ENCODE data around the gene FHL2.

FHL2 gene

DNA sequence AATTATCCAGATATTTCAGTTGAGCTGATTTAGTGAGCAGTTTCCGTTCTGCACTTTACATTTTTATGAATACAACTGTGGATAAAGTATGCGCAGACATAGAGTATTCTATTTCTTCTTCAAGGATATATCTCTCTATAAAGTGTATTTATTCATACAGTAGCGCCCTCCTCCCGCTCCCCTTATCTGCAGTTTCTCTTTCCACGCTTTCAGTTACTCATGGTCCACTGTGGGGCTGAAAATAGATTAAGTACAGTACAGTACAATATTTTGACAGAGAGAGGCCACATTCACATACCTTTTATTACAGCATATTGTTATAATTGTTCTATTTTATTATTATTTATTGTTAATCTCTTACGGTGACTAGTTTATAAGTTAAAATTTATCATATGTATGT lies 19.7 kb upstream of the FHL2 start:
- no peak for DNase-seq

DNA sequence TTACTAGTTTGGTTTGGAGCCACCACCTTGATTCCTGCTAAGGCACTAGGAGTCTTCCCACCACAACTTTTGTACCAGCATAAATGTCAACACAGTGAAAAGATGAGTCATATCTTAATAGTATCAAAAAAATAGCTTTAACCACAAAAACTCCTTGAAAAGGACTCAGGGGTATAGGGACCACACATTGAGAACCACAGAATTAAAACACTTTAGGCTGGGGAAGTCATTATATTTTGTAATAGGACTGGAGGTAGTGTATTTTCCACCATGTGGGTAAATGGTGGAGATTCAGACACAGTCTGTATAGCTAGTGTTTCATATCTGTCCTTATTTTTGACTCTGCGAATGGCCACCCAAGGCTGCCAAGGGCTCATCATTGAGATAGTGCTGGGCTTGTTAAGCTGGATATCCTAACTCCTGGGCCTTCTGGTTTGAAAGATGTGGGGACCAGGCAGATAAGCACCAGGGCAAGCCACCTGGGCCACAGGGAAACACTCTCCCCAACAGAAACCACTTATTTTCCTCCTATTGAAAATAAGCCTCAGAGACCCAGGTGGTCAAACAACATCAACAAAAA lies 19.1 kb upstream of the FHL2 start:
- DNase-seq, result no peak

DNA sequence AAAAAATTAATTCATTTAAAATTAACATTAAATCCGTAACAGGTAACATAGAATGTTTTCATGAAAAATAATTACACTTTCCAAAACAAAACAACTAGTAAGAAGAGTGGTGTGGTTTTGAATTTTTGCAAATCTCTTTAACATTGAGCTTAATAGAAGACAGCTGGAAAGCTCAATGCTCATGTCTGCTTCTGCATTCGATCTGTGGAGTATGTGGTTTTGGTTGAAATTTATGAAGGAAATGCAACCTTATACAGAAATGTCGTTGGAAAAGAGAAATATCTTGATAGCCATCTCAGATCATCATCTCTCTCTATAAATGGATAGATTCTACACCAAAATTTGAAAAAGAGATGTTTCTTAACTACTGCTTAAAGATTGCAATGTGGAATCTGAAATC lies 17.3 kb upstream of the FHL2 start:
- no peak for DNase-seq

DNA sequence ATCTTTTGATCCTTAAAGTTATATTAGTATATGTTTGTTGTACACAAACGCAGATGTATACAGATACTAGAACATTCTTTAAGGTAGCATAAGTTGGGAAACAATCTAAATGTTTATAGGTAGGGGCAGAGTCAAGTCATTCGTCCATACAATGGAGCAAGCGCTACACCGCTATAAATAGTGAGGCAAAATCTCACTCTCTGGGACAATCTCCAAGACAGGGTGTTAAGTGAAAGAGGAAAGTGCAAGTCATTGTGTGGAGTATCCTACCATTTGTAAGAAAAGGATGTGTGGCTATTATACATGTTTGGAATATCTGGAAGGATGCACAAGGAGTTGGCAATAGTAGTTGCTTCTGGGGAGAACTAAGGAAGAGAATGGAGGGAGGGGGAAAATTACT lies 16.2 kb upstream of the FHL2 start:
- no peak for DNase-seq

DNA sequence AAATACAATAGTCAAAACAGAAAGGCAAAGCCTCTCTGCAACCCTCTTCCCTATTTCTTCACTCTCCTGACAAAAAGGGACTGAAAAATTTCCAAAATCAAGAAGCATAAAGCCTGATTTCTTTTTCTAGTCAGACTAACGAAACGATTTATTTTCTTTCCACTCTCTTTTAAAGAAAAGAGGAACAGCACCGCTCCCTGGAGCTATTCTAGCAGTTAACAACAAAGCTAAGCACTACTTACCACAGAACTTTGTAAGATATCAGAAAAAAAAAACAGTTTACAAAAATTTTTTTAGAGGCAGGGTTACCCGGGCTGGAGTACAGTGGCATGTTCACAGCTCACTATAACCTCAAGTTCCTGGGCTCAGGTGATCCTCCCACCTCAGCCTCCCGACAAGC lies 14.4 kb upstream of the FHL2 start:
- no peak for DNase-seq

DNA sequence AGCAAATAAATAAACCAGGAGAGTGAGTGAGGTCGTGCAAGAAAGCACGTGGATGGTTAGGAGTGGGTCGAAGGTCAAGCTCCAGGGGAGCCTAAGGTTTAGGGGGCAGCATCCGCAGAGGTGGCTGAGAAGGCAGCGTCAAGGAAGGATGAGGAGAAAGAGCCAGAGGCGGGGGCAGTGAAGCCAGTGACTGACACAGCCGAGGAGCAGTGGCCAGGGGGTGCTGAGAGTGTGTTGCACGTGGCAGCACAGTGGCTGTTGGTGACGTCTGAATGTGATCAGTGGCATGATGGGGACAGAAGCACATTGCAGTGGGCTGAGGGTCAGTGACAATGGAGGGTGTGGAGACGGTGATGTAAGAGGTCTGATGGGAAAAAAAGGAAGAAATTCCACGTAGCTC lies 13.7 kb upstream of the FHL2 start:
- no peak for DNase-seq

DNA sequence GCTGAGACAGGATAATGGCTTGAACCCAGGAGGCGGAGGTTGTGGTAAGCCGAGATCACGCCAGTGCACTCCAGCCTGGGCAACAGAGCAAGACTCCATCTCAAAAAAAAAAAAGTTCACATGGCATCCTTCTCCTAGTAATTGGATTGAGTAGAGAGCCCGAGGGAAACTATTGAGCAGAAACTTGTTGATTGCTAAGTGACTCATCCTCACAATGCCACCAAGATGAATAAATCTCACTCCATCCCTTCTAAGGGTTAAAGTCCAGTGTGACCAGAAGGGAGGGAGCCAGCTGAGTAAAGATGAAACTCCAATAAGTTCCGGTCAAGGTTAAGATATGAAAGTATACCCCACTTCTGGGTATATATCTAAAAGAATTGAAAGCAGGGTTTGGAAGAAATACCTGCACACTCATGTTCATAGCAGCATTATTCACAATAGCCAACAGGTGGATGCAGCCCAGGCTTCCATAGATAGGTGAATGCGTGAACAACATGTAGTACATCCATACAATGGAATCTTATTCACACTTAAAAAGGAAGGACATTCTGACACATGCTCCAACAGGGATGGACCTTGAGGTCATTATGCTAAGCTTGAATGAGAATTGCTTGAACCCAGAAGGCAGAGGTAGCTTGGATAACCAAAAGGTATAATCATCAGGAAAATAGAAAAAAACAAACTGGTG lies 13.0 kb upstream of the FHL2 start:
- no peak for DNase-seq

DNA sequence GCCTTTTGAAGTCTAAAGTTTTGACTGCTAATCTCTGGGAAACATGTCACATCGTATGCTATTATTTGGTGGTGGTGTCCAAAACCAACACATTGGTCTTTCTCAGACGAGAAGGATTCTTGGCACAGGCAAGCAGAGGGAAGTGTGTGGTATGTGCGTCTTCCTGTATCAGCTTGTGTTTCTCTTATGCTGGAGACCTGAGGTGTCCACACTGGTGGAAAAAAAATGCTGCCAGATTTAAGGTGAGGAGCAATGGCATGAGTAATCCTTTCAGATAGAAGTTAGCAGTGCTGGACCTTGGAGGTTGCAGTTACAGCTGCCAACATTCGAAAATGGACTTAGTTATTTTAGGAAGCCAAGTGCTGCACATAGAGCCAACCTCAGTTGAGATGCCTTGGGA lies 11.7 kb upstream of the FHL2 start:
- no peak for DNase-seq

DNA sequence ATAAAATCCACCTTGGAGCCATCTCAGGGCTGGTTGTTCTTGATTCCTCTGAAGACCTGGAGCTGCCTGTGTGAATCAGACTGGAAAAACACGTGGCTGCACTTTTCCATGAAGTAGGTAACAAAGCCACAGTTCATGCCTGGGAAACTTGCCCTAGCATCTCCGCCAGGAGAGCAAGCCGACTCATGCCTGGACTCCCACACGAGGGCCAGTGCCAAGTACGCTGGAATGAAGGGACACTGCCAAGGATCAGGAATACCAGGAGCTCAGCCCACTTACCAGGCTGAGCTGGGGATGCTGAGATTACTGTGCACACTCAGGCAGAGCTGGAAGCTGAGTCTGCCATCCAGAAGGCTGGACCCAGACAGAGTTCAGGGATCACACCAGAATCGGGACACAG lies 10.9 kb upstream of the FHL2 start:
- DNase-seq, result peak; percentile 92

DNA sequence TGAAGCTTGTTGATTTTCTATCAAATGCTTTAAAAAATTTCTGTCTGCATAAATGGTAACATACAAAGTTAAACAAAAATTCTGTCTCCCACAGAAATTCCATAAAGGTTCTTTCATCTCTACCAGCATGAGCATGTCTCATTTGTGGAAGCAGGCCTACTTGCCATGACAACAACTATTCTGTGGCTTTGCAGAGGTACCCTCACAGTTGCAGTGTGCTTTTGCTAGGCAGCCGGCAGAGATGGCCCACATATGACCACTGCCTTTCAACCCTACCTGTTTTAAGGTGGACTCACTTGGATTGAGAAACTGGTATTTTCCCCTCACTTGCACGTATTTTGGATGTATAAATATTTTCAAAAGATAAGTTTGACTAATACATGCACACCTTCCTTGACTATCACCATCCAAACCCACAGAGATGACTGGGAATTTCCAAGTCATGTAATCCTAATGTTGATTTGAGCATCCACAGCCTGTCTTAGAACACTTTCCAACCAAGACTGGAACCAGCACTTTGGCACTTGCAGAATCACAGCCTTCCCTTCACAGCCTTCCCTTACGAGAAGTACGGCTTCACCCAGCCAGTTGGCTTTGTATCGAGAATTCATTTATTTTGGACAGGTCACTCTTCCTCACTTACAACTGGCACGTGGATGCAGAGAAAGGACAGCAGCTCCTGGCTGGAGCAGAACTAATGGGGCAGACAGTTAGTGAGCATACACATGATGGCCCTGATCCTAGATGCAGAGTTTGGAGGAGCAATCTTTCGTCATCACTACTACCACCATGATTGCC lies 9.3 kb upstream of the FHL2 start:
- DNase-seq, result no peak

DNA sequence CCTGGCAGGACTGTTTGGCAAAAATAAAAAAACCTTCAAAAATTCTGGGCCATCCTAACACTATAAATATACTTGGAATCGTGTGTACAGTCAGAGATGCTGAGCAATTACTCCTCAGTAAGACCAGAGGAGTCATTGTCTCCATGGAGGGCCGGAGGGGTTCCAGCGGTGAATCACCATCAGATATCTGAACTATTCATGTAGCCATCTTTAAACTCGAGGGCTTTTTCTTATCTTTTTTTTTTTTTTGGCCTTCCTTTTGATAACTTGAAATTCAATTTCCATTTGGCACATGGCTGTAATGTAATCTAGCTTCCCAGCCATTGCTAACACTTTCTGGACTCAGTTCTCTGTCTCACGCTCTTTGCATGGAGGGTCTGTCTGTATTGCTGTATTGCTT lies 7.4 kb upstream of the FHL2 start:
- DNase-seq, result no peak

DNA sequence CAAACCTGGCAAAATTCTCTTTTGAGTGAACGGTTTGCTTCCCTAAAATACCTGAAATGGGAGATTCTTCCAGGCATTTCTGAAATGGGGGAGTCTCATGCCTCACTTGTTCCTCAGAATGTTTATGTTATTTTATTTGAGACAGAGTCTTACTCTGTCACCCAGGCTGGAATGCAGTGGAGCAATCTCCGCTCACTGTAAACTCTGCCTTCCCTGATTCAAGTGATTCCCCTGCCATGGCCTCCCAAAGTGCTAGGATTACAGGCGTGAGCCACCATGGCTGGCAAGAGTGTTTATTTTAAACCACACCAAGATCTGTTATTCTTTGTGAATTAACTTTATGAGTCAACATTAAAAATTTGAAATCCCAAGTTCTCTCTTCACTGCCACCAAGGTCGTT lies 6.4 kb upstream of the FHL2 start:
- DNase-seq, result no peak

DNA sequence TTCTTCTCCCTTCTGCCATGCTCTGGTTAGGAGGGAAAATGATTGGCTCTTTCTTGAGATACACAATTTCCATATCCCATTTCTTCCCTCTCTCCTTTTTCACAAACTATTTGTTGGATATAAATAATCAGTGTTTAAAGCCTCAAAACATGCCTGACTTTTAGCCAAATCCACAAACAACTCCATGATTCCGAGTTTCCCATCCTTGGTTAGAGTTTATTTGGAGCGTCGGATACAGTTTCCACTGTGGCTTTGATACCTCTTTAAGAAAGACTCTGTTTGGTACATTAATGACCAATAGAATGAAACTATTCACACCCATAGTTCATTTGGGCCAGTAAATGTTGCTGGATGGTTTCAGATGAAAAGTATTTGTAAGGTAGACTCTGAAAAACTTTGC lies 5.9 kb upstream of the FHL2 start:
- no peak for DNase-seq

DNA sequence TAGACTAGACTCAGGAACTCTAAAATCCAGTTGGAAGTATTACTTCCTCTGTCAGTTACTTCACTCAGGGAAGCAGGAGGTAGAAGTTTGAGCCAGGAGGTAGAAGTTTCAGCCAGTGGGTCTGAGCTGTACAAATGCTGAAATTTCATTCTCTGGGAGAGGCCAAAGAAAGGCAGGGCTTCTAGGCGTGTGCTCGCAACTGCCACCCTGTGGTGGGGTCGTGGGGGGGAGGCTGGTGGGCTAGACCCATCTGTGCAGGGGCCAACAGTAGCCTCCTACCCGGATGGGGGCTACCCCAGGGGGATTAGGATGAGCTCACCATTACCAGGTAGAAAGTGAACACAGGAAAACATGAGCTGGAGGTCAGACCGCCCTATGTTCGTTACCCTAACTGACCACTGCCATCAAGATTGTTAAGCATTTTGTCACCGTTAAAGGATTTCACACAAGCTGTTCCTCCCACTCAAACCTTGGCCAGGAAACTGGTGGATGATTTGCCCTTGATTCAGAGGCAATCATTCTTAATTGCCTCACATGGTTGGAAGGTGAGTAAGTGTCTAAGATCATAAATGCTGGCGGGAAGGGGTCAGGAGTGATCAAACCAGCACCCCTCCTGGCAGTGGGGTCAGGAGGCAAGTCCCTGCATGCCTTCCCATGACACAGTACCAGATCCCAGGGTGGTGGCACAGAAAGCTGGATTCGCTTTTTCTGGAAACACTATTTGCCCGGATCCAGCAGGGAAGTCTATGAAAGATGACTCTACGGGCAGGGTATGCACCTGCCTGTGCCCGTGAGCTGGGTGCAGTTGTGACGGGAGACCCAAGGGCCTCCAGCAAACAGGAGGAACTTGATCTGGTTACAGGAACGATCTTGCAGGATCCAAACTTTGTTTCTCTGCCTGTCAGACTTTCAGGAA lies 5.2 kb upstream of the FHL2 start:
- DNase-seq, result no peak

DNA sequence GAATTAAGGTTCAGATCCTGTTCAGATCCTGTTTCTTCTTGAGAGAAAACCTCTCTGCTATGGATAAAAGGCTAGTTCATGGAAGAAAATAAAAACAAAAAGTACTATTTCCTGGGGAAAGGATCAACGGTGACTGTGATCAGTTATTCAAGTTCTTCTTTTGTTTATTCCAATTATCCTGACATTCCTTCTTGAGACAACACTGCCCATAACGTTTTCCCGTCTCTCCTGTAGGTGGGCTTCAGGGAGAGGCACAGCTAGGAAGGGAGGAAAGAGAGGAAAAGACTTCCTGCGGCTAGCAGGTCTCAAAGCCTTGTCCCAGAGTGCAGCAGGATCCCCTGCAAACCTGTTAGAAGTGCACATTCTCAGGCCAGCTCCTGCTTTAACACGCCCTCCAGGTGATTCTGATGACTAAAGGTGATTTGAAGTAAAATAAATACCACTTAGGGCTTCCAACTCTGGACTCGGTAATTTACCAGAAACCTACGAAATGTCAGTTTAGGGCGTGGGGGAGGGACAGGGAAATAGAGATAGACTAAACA lies 4.5 kb upstream of the FHL2 start:
- no peak for DNase-seq

DNA sequence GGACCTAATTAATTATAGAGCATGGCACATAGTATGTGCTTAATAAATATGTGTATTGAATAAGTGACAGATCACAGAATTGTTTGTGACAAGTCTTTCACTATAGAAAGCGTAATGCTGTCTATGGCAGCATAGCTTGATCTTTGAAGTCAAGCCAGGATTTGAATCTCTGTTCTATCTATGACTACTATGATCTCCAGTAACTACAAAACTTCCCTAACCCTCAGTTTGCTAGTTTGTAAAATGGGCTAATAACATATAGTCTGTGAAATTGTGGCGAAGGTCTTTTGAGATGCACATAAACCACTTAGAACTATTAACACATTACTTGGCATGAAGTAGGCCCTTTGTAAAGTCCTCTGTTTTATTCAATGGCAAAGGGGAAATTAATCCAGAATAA lies 4.0 kb upstream of the FHL2 start:
- no peak for DNase-seq

DNA sequence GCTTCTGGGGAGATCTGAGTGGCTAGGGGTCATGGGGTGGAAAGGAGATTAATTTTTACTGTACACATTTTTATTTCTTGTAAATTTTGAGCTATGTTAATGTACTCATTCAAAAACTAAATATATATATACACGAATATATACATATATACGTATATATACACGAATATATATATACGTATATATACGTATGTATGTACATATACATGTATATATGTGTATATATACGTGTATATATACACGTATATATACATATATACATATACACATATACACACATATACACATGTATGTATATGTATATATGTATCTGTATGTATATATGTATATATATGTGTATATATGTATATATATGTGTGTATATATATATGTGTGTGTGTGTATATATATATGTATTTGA lies 3.0 kb upstream of the FHL2 start:
- DNase-seq, result no peak

DNA sequence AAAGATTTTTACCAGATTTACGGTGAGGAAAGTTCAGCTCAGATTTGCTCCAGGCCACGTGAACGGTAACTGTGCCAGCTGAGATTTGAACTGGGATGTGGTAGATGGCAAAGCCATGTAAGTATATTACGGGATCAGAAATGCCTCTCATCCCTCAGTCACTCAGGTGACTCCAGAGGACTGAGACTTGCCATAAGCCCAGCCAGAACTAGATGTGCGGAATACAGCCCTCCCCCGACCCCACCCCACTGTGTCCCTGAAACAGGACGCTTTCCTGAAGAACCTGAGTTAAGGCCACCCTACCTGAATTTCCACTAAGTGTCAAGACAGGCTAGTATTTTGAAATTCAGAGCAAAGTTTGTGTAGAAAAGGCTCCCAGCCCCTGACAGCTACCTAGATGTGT lies 1.3 kb upstream of the FHL2 start:
- no peak for DNase-seq

DNA sequence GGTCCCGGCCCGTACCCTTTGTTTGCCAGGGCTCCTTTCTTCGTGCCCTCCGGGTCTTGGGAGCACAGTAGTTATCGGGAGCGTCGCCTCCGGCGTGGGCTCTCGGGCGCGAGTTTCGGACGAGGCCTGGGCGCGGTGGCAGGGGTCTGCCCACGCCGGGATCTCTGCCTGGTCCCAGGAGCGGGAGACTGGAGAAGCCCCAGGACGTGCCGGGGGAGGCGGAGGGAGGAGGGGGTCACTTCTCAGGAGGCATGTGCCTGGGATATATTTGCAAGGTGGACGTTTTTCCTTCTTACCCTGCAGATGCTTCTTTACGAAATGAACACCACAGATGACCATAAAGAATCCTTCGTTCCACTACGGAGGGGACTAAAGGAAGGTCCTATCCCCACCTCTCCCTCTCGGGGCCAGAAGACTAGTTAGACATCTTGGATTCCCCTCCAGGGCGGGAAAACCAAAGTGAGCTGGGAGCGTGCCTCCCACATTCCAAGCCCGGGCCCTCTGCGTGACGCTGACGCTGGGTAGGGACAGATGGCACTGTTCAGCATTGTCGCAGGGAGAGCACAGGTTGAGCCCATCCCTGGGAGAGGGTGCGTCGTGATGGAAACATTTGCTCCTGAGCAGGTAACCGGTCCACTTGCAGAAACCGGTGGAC lies 483 bp upstream of the FHL2 start:
- DNase-seq, result no peak

DNA sequence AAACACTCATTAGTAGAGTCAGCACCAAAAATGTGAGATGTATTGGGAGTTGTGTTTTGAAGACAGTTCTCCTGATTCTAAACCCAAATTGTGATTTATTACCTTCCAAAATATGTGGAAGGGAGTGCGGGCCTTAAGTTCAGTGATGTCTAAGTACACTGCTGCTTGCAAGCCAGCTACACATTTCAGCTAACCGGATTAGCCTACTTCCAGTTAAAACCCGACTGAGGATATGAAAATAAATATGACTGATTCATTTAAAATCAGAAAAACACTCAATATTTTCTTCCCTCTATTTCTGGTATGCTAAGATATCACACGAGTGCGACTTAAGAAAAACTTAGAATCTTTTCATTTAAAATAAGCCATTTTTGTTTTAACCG lies 907 bp downstream of the FHL2 start:
- DNase-seq, result no peak

DNA sequence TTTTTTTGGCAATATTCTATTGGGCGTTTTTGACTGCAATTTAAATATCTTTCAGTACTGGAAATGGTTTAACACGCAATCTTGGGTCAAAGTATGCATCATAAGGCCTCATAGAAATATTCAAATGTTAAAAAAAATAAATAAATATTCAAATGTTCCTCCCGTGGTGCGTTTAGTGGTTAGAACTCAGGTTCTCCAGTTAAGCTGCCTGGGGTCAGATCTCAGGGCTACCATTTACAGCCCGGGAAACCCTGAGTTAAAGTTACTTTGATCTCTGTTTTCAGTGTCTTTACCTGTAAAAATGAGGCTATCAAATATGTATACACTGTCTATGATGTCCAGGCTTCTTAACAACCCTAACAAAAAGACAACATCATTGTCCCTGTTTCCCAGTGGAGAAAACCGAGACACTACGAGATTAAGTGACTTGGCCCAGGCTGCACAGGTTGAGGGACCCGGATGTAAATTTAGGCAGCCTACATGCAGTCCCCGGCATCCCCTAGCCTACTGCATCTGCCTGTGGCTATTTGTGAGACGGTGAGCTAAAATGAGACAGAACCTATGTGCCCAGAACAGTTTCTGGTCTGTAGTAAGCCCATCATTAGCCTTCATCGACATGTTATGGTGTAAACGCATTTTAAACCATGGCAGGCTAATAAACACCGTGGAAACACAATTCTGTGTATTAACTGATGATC lies 1.7 kb downstream of the FHL2 start:
- no peak for DNase-seq
